HEK293 (cell line): ENCODE data around the gene TLDC2.

ENCODE experiments used
- CTCF ChIA-PET: fragments of 350-600 bp; formaldehyde crosslinking; extraction: SDS; loops from one replicate; lab custom pipeline; 2021; ENCODE audit warnings: antibody characterized with exemption; lab: Yijun Ruan, JAX
- POLR2A ChIA-PET: fragments of 300-600 bp; formaldehyde crosslinking; extraction: SDS; loops from one replicate; lab custom pipeline; 2020; ENCODE audit warnings: antibody characterized with exemption, inconsistent platforms; lab: Yijun Ruan, JAX
- H3K27ac ChIP-seq: fragments of 200-500 bp; sonication (Bioruptor generic); 2 replicates; pipeline ENCODE4 v1.5.1; 2014; ENCODE audit warnings: low read depth, low read length, control low read depth, inconsistent platforms; ENCODE audit errors: extremely low read depth
- H3K36me3 ChIP-seq, 2 experiments: fragments of 200-500 bp in 1 of 2; sonication (Bioruptor generic) in 1 of 2; 1 replicate in 1 of 2; 2 replicates in 1 of 2; pipeline ENCODE4 v1.5.1; 2014 to 2017; ENCODE audit warnings: inconsistent platforms in 2 of 2, low read length in 2 of 2; ENCODE audit not compliant: control insufficient read depth in 2 of 2, insufficient read depth in 1 of 2
- H3K4me1 ChIP-seq: fragments of 200-500 bp; sonication (Bioruptor generic); 2 replicates; pipeline ENCODE4 v1.5.1; 2014; ENCODE audit warnings: mild to moderate bottlenecking, low read length, inconsistent platforms; ENCODE audit not compliant: control insufficient read depth, insufficient read depth
- H3K4me3 ChIP-seq: 2 replicates; pipeline ENCODE4 v1.5.1; 2011; ENCODE audit warnings: low read depth, mild to moderate bottlenecking, control low read depth, low read length, moderate library complexity
- H3K9me3 ChIP-seq: fragments of 200-500 bp; sonication (Bioruptor generic); 2 replicates; pipeline ENCODE4 v1.5.1; 2014; ENCODE audit warnings: low read depth, low read length, inconsistent platforms; ENCODE audit not compliant: control insufficient read depth, insufficient read depth
- GLIS2 ChIP-seq: fragments of 450-650 bp; formaldehyde crosslinking; IDR thresholded peaks from 2 replicates; pipeline ENCODE4 v1.5.1; 2016; ENCODE audit warnings: missing biosample characterization, missing genetic modification characterization
- KLF1 ChIP-seq: fragments of 450-650 bp; formaldehyde crosslinking; IDR thresholded peaks from 2 replicates; pipeline ENCODE4 v1.5.1; 2016; ENCODE audit warnings: missing biosample characterization, missing genetic modification characterization
- KLF9 ChIP-seq: fragments of 450-650 bp; formaldehyde crosslinking; IDR thresholded peaks from 2 replicates; pipeline ENCODE4 v1.5.1; 2016; ENCODE audit warnings: missing biosample characterization, missing genetic modification characterization, low read depth
- OVOL3 ChIP-seq: fragments of 450-650 bp; formaldehyde crosslinking; IDR thresholded peaks from 2 replicates; pipeline ENCODE4 v1.5.1; 2016; ENCODE audit warnings: missing biosample characterization, missing genetic modification characterization
- REPIN1 ChIP-seq: fragments of 450-650 bp; formaldehyde crosslinking; IDR thresholded peaks from 2 replicates; pipeline ENCODE4 v1.5.1; 2017; ENCODE audit warnings: missing biosample characterization, missing genetic modification characterization, low read depth
- SP2 ChIP-seq: fragments of 450-650 bp; formaldehyde crosslinking; IDR thresholded peaks from 2 replicates; pipeline ENCODE4 v1.5.1; 2016; ENCODE audit warnings: missing biosample characterization, missing genetic modification characterization
- SP7 ChIP-seq: fragments of 450-650 bp; formaldehyde crosslinking; IDR thresholded peaks from 2 replicates; pipeline ENCODE4 v1.5.1; 2016; ENCODE audit warnings: missing biosample characterization, missing genetic modification characterization
- WT1 ChIP-seq: fragments of 450-650 bp; formaldehyde crosslinking; IDR thresholded peaks from 2 replicates; pipeline ENCODE4 v1.5.1; 2016; ENCODE audit warnings: missing biosample characterization, missing genetic modification characterization
- ZBTB1 ChIP-seq: fragments of 450-650 bp; formaldehyde crosslinking; IDR thresholded peaks from 2 replicates; pipeline ENCODE4 v1.5.1; 2016; ENCODE audit warnings: missing biosample characterization, missing genetic modification characterization
- ZBTB17 ChIP-seq: fragments of 450-650 bp; formaldehyde crosslinking; IDR thresholded peaks from 2 replicates; pipeline ENCODE4 v1.5.1; 2016; ENCODE audit warnings: missing biosample characterization, missing genetic modification characterization
- ZBTB7A ChIP-seq: fragments of 450-650 bp; formaldehyde crosslinking; IDR thresholded peaks from 2 replicates; pipeline ENCODE4 v1.5.1; 2016; ENCODE audit warnings: low read depth, missing biosample characterization, missing genetic modification characterization
- ZBTB8A ChIP-seq: fragments of 450-650 bp; formaldehyde crosslinking; IDR thresholded peaks from 2 replicates; pipeline ENCODE4 v1.5.1; 2016; ENCODE audit warnings: missing biosample characterization, missing genetic modification characterization
- ZFP69B ChIP-seq: fragments of 450-650 bp; formaldehyde crosslinking; IDR thresholded peaks from 2 replicates; pipeline ENCODE4 v1.5.1; 2016; ENCODE audit warnings: missing biosample characterization, missing genetic modification characterization
- ZNF140 ChIP-seq: fragments of 450-650 bp; formaldehyde crosslinking; IDR thresholded peaks from 2 replicates; pipeline ENCODE4 v1.5.1; 2016; ENCODE audit warnings: missing biosample characterization, missing genetic modification characterization
- ZNF155 ChIP-seq: fragments of 450-650 bp; formaldehyde crosslinking; IDR thresholded peaks from 2 replicates; pipeline ENCODE4 v1.5.1; 2016; ENCODE audit warnings: missing biosample characterization, missing genetic modification characterization
- ZNF335 ChIP-seq: fragments of 450-650 bp; formaldehyde crosslinking; conservative IDR thresholded peaks from 2 replicates; pipeline ENCODE4 v1.5.1; 2016; ENCODE audit warnings: missing biosample characterization, missing genetic modification characterization
- ZNF341 ChIP-seq: fragments of 450-650 bp; formaldehyde crosslinking; IDR thresholded peaks from 2 replicates; pipeline ENCODE4; 2016; ENCODE audit warnings: low read depth, missing biosample characterization, missing genetic modification characterization
- ZNF37A ChIP-seq: fragments of 450-650 bp; IDR thresholded peaks from 2 replicates; pipeline ENCODE4 v1.5.1; 2018; ENCODE audit warnings: missing biosample characterization, missing genetic modification characterization
- ZNF433 ChIP-seq: fragments of 450-650 bp; formaldehyde crosslinking; IDR thresholded peaks from 2 replicates; pipeline ENCODE4 v1.5.1; 2016; ENCODE audit warnings: missing biosample characterization, missing genetic modification characterization, low read depth
- ZNF473 ChIP-seq: fragments of 450-650 bp; formaldehyde crosslinking; IDR thresholded peaks from 2 replicates; pipeline ENCODE4 v1.5.1; 2017; ENCODE audit warnings: missing biosample characterization, missing genetic modification characterization
- ZNF561 ChIP-seq: fragments of 450-650 bp; IDR thresholded peaks from 2 replicates; pipeline ENCODE4 v1.5.1; 2018; ENCODE audit warnings: missing biosample characterization, missing genetic modification characterization, borderline replicate concordance
- ZNF571 ChIP-seq: fragments of 450-650 bp; formaldehyde crosslinking; IDR thresholded peaks from 2 replicates; pipeline ENCODE4 v1.5.0; 2017; ENCODE audit warnings: missing biosample characterization, missing genetic modification characterization
- ZNF76 ChIP-seq: fragments of 450-650 bp; formaldehyde crosslinking; IDR thresholded peaks from 2 replicates; pipeline ENCODE4; 2016; ENCODE audit warnings: low read depth, missing biosample characterization, missing genetic modification characterization, borderline replicate concordance
- ZNF785 ChIP-seq: fragments of 450-650 bp; formaldehyde crosslinking; IDR thresholded peaks from 2 replicates; pipeline ENCODE4 v1.5.1; 2016; ENCODE audit warnings: missing biosample characterization, missing genetic modification characterization
- ZXDB ChIP-seq: fragments of 450-650 bp; formaldehyde crosslinking; IDR thresholded peaks from 2 replicates; pipeline ENCODE4 v1.5.1; 2016; ENCODE audit warnings: missing biosample characterization, missing genetic modification characterization
- TF ChIP-seq, protein P1 (sequence below): fragments of 450-650 bp; formaldehyde crosslinking; IDR thresholded peaks from 2 replicates; pipeline ENCODE4 v1.5.1; 2017; ENCODE audit warnings: missing biosample characterization, missing genetic modification characterization
- TF ChIP-seq, protein P2 (sequence below): fragments of 450-650 bp; formaldehyde crosslinking; IDR thresholded peaks from 2 replicates; pipeline ENCODE4 v1.5.1; 2016; ENCODE audit warnings: missing biosample characterization, missing genetic modification characterization
- TF ChIP-seq, protein P3 (sequence below): fragments of 450-650 bp; formaldehyde crosslinking; IDR thresholded peaks from 2 replicates; pipeline ENCODE4 v1.5.1; 2016; ENCODE audit warnings: missing biosample characterization, missing genetic modification characterization

TLDC2 gene

DNA sequence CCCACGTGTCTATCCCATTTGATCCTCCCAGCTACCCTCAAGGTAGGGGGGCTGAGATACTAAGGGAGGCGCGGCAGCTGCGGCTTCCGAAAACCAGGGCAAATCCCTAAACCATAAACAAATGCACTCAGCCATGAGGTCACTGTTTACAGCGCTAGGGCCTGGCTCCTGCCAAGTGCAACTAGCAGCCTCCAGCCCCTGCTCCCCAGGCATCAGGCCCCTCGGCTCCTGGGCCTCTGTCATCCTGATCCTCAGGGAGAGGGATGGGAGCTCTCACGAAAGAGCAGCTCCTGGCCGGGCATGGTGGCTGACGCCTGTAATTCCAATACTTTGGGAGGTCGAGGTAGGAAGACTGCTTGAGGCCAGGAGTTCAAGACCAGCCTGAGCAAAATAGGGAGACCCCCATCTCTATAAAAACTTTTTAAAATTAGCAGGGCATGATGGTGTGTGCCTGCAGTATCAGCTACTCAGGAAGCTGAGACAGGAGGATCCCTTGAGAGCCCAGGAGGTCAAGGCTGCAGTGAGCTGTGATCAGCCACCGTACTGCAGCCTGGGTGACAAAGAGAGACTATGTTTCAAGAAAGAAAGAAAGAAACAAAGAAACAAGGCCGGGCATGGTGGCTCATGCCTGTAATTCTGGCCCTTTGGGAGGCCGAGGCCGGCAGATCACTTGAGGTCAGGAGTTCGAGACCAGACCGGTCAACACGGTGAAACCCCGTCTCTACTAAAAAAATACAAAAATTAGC, 42.5 kb upstream of the TLDC2 start (continued):
- TF ChIP-seq, protein P1, sequence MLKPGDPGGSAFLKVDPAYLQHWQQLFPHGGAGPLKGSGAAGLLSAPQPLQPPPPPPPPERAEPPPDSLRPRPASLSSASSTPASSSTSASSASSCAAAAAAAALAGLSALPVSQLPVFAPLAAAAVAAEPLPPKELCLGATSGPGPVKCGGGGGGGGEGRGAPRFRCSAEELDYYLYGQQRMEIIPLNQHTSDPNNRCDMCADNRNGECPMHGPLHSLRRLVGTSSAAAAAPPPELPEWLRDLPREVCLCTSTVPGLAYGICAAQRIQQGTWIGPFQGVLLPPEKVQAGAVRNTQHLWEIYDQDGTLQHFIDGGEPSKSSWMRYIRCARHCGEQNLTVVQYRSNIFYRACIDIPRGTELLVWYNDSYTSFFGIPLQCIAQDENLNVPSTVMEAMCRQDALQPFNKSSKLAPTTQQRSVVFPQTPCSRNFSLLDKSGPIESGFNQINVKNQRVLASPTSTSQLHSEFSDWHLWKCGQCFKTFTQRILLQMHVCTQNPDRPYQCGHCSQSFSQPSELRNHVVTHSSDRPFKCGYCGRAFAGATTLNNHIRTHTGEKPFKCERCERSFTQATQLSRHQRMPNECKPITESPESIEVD (tag by site-specific recombination), result no peak
- TF ChIP-seq ZNF561, result no peak
- TF ChIP-seq ZNF473 (tag by site-specific recombination), result no peak
- TF ChIP-seq, all 188 proteins: peak for 9

DNA sequence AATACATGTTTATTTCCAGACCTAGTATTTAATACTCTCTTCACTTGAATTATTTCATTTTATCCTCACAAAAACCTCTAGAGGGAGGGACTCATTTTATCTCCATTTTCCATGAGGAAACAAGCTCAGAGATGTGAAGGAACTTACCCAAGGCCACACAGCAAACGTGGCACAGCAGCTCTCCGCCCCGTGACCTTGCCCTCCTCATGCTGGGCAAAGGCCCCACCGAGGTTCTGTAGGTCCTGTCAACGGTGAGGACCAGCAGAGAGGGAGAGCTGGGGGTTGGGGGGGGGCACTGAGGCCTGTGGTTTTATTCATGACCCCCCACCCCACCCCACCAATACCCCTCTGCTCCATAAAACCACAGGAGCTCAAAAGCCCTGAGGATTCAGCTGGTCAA, 40.9 kb upstream of the TLDC2 start:
- ChIA-PET POLR2A (interaction anchor here (0.6 to 2.6 kb wide), 6 partner anchors 10 to 278 kb away, joined by 3 to 17 read pairs (median 4); partner anchors contain the start of gene DSN1), CTCF (interaction anchor here (0.6 to 2.7 kb wide), 6 partner anchors 13 to 60 kb away, joined by 3 to 18 read pairs (median 4); no protein-coding TSS in a partner anchor)
- TF ChIP-seq ZNF37A (tag by site-specific recombination), result no peak
- no peaks in the 10 kb centered on the region for H3K4me1 ChIP-seq
- no peak overlapping the region for H3K4me3 ChIP-seq
- H3K9me3 ChIP-seq, result no peaks in the 10 kb centered on the region
- peaks cover 0 to 14% of the 10 kb centered on the region in 2 experiments; a peak in 2 of 3 replicates for H3K36me3 ChIP-seq
- H3K27ac ChIP-seq, result no peak overlapping the region; the same call in 1 of the 2 replicates

DNA sequence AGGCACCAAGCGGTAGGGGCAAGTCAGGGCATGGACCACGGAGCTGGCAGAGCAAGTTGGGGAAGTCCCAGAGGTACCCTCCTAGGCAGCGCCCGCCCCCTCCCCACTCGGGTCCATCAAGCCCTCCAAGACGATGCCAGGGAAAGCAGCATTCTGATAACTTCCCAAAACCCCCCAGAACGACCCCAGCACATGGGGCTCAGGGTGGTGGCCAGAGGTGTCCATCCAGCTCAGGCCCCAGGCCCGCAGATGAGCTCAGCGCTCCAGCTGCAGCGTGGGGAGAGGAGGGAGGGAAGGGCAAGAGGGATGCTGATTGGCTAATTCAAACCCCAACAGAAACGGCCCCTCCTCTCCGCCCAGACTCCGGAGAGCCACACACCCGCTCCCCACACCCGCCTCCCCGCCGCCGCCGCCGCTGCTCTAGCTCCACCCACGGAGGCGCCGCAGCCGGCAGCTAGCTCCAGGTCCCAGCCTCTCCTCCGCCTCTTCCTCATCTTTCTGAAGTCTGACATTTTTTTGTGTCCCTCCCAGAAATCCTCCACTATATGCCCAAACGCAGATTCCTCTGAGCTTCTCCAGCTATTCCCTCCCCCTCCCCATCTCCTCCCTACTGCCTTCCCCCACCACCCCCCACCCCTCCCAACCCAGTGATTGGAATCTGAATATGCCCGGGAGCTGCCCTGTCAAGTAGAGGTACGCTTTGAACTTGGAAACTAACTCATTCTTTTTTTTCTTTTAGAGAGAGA, 40.3 kb upstream of the TLDC2 start:
- ChIA-PET CTCF (interaction anchor here (0.6 to 2.7 kb wide), 13 partner anchors 11 to 1715 kb away, joined by 3 to 18 read pairs (median 4); a partner anchor contains a TSS), POLR2A (interaction anchor here (0.6 to 2.6 kb wide), 7 partner anchors 8 to 62 kb away, joined by 4 to 17 read pairs (median 5); partner anchors contain the start of gene DSN1)
- H3K4me3 ChIP-seq, result no peak overlapping the region; the same call in 1 of the 2 replicates
- no peaks in the 10 kb centered on the region for H3K9me3 ChIP-seq
- H3K4me1 ChIP-seq, result no peaks in the 10 kb centered on the region
- H3K27ac ChIP-seq, result peak overlapping the region; percentile 11; the same call in 1 of the 2 replicates
- H3K36me3 ChIP-seq, result peaks cover 0 to 14% of the 10 kb centered on the region in 2 experiments; a peak in 2 of 3 replicates
- peak; percentile 34; the same call in 1 of the 2 replicates for TF ChIP-seq ZNF76 (tag by site-specific recombination)
- 0 out of 2 replicates have a peak, but pooled peaks have one; percentile 24 for TF ChIP-seq ZXDB
- no peak for TF ChIP-seq ZBTB7A (tag by site-specific recombination)
- no peak; the same call in 1 of the 2 replicates for TF ChIP-seq SP7
- no peak for TF ChIP-seq ZNF571 (tag by site-specific recombination)
- peak; percentile 83 for TF ChIP-seq GLIS2 (tag by site-specific recombination)
- peak; percentile 88 for TF ChIP-seq SP2 (tag by site-specific recombination)
- TF ChIP-seq, protein P2, sequence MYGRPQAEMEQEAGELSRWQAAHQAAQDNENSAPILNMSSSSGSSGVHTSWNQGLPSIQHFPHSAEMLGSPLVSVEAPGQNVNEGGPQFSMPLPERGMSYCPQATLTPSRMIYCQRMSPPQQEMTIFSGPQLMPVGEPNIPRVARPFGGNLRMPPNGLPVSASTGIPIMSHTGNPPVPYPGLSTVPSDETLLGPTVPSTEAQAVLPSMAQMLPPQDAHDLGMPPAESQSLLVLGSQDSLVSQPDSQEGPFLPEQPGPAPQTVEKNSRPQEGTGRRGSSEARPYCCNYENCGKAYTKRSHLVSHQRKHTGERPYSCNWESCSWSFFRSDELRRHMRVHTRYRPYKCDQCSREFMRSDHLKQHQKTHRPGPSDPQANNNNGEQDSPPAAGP (tag by site-specific recombination), result peak; percentile 23; the same call in 1 of the 2 replicates
- TF ChIP-seq KLF9 (tag by site-specific recombination), result 0 out of 2 replicates have a peak, but pooled peaks have one; percentile 29
- TF ChIP-seq WT1 (tag by site-specific recombination), result peak; percentile 51; the same call in 1 of the 2 replicates
- no peak for TF ChIP-seq ZNF155
- peak; percentile 52 for TF ChIP-seq ZNF335 (tag by site-specific recombination)
- TF ChIP-seq ZBTB8A (tag by site-specific recombination), result no peak
- TF ChIP-seq REPIN1 (tag by site-specific recombination), result no peak
- no peak for TF ChIP-seq ZNF785 (tag by site-specific recombination)
- TF ChIP-seq OVOL3 (tag by site-specific recombination), result no peak
- TF ChIP-seq KLF1 (tag by site-specific recombination), result peak; percentile 33; the same call in 1 of the 2 replicates
- no peak for TF ChIP-seq ZNF140 (tag by site-specific recombination)
- TF ChIP-seq ZBTB1 (tag by site-specific recombination), result no peak
- TF ChIP-seq ZFP69B (tag by site-specific recombination), result no peak
- TF ChIP-seq ZBTB17 (tag by site-specific recombination), result peak; percentile 56; the same call in 1 of the 2 replicates
- no peak for TF ChIP-seq ZNF433 (tag by site-specific recombination)
- peak; percentile 81 for TF ChIP-seq ZNF341 (tag by site-specific recombination)
- TF ChIP-seq, protein P3, sequence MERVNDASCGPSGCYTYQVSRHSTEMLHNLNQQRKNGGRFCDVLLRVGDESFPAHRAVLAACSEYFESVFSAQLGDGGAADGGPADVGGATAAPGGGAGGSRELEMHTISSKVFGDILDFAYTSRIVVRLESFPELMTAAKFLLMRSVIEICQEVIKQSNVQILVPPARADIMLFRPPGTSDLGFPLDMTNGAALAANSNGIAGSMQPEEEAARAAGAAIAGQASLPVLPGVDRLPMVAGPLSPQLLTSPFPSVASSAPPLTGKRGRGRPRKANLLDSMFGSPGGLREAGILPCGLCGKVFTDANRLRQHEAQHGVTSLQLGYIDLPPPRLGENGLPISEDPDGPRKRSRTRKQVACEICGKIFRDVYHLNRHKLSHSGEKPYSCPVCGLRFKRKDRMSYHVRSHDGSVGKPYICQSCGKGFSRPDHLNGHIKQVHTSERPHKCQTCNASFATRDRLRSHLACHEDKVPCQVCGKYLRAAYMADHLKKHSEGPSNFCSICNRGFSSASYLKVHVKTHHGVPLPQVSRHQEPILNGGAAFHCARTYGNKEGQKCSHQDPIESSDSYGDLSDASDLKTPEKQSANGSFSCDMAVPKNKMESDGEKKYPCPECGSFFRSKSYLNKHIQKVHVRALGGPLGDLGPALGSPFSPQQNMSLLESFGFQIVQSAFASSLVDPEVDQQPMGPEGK (tag by site-specific recombination), result peak; percentile 79
